Endothelial cell (in vitro differentiated cells): ENCODE measurements around the gene ZNF536. TPM values are rescaled to one million over a fixed set of nuclear protein-coding genes. Genes with fewer than 3 reads are reported as not detected.
"Not testable (repeated sequence)": the region's sequence is repeated elsewhere in the genome, so short reads cannot be mapped to it uniquely, and the experiment has no call there.

ENCODE experiments used
- DNase-seq: peaks from one replicate; pipeline ENCODE4 v3.0.0; 2021; ENCODE audit warnings: low spot score
- H3K27ac Mint-ChIP-seq: one replicate; pipeline ENCODE4 v1.8.0; 2021; ENCODE audit warnings: mixed read lengths, inconsistent platforms; ENCODE audit not compliant: unreplicated experiment
- H3K27me3 Mint-ChIP-seq: one replicate; pipeline ENCODE4 v1.8.0; 2021; ENCODE audit warnings: mild to moderate bottlenecking, moderate library complexity, mixed read lengths, inconsistent platforms; ENCODE audit not compliant: unreplicated experiment
- H3K36me3 Mint-ChIP-seq: one replicate; pipeline ENCODE4 v1.8.0; 2021; ENCODE audit warnings: mild to moderate bottlenecking, low read depth, mixed read lengths, inconsistent platforms; ENCODE audit not compliant: unreplicated experiment
- H3K4me1 Mint-ChIP-seq: one replicate; pipeline ENCODE4 v1.8.0; 2021; ENCODE audit warnings: mild to moderate bottlenecking, mixed read lengths, inconsistent platforms; ENCODE audit not compliant: unreplicated experiment
- H3K4me3 Mint-ChIP-seq: one replicate; pipeline ENCODE4 v1.8.0; 2021; ENCODE audit warnings: mild to moderate bottlenecking, mixed read lengths, inconsistent platforms; ENCODE audit not compliant: unreplicated experiment
- H3K9me3 Mint-ChIP-seq: one replicate; pipeline ENCODE4 v1.8.0; 2021; ENCODE audit warnings: mixed read lengths, inconsistent platforms; ENCODE audit not compliant: unreplicated experiment
- total RNA-seq: library from RNA; stranded (reverse); fragmentation: NEBNext Ultra II Directional; extraction: Animal tissue kit (Norgen Biotek cat#: 25700); gene quantifications from one replicate; pipeline ENCODE4 v1.2.1, GENCODE V29; 2021; ENCODE audit not compliant: unreplicated experiment
- TF ChIP-seq, protein P1 (sequence below): fragments of 200-600 bp; sonication (generic); IDR thresholded peaks from one replicate; pipeline ENCODE4 v1.5.0; 2021; ENCODE audit warnings: antibody characterized with exemption; ENCODE audit not compliant: unreplicated experiment

ZNF536 gene
- total RNA-seq, 1 donor from 2014 or later: 0.33 TPM

DNA sequence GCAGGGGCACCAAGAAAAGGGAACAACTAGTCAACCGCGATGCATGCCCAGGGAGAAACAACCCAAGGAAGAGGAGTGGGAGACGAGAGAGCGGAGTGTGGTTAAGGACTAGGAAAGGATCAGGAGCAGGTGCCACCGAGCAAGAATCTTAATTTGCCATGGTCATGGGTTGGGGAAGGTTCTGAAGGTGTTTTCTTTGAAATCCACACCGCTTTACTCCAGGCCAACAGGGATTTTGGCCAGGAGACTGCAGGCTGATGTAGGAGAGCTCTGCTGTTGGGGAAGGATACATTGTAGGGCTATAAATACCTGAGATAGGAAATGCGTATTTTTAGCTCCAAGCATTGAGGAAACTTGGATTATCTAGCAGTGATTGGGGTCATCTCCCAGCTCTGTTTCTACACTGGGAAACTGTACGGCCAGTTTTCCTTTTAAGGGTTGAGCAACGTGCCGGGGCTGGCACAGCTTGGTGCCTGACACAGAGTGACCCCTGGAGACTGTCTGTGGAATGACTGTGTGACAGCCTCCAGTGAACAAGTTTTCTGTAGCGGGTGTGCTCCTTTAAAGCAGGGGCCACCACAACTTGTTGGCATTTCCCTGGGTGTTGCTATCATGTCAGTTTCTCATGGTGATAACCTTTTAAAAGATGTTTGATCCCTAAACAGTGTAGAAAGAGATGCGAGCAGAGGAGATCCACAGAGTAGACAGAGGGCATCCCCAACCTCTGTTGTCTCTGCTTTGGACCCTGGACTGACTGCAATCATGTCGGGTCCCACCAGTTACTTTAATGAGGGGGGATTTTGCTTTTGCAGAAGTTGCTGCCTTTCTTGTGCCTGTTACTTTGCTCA is 34.3 kb downstream of the ZNF536 start:
- Mint-ChIP-seq H3K9me3 (no peaks in the 10 kb centered on the region), H3K36me3 (no peaks in the 10 kb centered on the region), H3K4me1 (peaks cover 4% of the 10 kb centered on the region), H3K27me3 (peaks cover 7% of the 10 kb centered on the region), H3K27ac (no peak overlapping the region), H3K4me3 (no peak overlapping the region)
- DNase-seq: peak; percentile 67
- TF ChIP-seq, protein P1, sequence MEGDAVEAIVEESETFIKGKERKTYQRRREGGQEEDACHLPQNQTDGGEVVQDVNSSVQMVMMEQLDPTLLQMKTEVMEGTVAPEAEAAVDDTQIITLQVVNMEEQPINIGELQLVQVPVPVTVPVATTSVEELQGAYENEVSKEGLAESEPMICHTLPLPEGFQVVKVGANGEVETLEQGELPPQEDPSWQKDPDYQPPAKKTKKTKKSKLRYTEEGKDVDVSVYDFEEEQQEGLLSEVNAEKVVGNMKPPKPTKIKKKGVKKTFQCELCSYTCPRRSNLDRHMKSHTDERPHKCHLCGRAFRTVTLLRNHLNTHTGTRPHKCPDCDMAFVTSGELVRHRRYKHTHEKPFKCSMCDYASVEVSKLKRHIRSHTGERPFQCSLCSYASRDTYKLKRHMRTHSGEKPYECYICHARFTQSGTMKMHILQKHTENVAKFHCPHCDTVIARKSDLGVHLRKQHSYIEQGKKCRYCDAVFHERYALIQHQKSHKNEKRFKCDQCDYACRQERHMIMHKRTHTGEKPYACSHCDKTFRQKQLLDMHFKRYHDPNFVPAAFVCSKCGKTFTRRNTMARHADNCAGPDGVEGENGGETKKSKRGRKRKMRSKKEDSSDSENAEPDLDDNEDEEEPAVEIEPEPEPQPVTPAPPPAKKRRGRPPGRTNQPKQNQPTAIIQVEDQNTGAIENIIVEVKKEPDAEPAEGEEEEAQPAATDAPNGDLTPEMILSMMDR: peak; percentile 28

DNA sequence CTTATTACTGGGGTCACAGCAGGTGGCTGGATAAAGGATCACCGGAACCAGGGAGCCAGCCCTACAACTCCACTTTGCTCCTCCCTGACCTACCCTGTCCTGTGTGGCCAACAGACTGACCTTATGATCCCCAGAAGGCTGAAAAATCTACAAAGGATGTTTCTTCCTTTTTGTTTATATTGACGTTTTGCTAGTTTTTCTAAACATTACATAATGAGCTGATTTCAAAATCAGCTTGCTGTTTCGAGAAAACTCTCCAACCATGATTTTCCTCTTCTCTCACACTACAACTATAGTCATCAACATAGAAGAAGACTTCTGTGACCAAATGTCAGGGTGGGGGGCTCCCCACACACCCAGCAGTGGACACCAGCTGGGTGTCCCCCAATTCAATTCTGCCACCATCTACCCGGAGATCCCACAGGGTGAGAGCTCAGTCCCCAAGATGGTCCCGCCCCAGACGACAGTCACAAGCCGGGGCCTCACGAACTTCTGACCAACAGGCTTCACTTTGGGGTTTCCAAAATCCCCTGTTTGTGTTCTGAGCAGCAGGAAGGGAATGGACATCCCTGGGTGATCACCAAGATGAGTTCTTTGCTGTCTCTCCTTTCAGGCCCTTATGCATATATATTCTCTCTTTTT is 35.0 kb downstream of the ZNF536 start:
- TF ChIP-seq, protein P1: no peak
- no peaks in the 10 kb centered on the region for H3K36me3 Mint-ChIP-seq
- DNase-seq: no peak
- peaks cover 4% of the 10 kb centered on the region for H3K4me1 Mint-ChIP-seq
- peaks cover 7% of the 10 kb centered on the region for H3K27me3 Mint-ChIP-seq
- no peak overlapping the region for H3K27ac Mint-ChIP-seq
- H3K9me3 Mint-ChIP-seq: no peaks in the 10 kb centered on the region
- no peak overlapping the region for H3K4me3 Mint-ChIP-seq

DNA sequence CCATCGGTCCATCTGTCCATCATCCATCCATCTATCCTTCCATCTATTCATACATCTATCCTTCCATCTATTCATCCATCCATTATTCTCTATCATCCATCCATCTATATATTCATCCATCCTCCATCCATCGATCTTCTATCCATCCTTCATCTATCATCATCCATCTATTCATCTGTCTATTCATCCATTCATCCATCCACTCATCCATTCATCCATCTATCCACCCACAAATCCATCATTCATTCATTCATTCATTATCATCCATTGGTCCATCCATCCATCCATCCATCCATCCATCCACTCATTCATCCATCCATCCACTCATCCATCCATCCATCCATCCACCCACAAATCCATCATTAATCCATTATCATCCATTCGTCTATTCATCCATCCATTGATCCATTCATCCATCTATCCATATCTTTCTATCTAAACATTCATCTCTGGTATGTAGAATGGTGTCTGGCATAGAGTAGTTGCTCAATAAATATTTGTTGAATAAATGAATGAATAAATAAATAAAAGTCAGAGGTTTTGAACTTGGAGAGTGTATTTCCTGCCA is 36.6 kb downstream of the ZNF536 start:
- Mint-ChIP-seq H3K27ac (no peak overlapping the region), H3K36me3 (no peaks in the 10 kb centered on the region), H3K27me3 (peaks cover 8% of the 10 kb centered on the region), H3K4me3 (no peak overlapping the region), H3K4me1 (peaks cover 4% of the 10 kb centered on the region), H3K9me3 (no peaks in the 10 kb centered on the region)
- DNase-seq: no peak
- TF ChIP-seq, protein P1: no peak

DNA sequence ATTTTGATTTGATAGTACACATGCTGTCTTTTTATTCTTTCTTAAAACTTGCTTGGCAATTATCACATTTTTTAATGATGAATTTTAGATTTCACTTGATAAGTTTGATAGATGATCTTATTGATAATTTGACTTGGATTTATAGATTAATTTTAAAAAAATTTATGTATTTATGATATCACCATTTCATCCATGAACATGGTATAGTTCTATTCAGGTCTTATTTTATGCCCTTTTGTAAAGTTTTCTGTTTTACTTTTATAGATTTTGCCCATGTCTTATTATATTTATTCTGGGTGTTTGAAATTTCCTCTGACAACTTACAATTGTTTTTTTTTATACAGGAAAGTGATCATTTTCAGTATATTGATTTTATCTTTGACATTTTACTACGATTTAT is 39.5 kb downstream of the ZNF536 start:
- H3K9me3 Mint-ChIP-seq: no peaks in the 10 kb centered on the region
- TF ChIP-seq, protein P1: no peak
- H3K4me1 Mint-ChIP-seq: no peaks in the 10 kb centered on the region
- no peak for DNase-seq
- no peaks in the 10 kb centered on the region for H3K36me3 Mint-ChIP-seq
- no peak overlapping the region for H3K27ac Mint-ChIP-seq
- H3K4me3 Mint-ChIP-seq: no peak overlapping the region
- peaks cover 1% of the 10 kb centered on the region for H3K27me3 Mint-ChIP-seq

DNA sequence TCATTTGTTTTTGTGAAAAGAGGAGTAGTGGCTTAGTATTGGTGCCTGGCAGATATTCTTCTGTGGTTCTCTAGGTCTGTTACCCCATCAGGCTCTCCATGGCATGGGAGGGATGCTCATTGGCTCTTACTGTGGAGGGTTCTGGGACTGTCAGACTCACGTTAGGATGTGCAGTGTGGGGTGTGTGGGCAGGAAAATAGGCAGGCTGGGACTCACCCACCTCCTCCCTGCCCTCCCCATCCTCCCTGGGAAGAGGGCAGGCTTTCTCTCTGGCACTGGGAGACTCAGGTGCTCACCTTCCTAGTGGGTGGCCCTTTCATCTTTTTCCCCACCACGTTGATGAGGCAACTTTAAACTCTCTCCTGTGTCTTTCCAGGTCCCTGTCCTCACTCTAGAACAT is 44.2 kb downstream of the ZNF536 start:
- Mint-ChIP-seq H3K4me3 (no peak overlapping the region), H3K27ac (no peak overlapping the region), H3K36me3 (no peaks in the 10 kb centered on the region), H3K27me3 (peaks cover 1% of the 10 kb centered on the region), H3K9me3 (no peaks in the 10 kb centered on the region), H3K4me1 (no peaks in the 10 kb centered on the region)
- DNase-seq: no peak
- TF ChIP-seq, protein P1: no peak

DNA sequence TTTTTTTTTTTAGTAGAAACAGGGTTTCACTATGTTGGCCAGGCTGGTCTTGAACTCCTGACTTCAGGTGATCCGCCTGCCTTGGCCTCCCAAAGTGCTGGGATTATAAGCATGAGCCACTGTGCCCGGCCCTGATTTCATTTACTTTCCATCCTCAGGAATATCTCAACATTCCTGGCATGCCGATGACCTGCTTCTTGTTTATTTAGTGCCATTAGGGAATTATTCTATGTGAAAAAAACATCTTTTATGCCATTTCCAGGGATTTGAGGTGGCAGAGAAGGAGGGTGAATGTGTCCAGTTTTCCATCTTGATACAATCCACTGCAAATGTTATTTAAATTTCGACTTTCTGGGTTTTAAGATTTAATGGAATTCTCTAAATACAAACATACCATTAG is 45.0 kb downstream of the ZNF536 start:
- not testable (repeated sequence) for DNase-seq, H3K4me1 Mint-ChIP-seq, H3K4me3 Mint-ChIP-seq, H3K9me3 Mint-ChIP-seq, H3K27ac Mint-ChIP-seq, H3K27me3 Mint-ChIP-seq, H3K36me3 Mint-ChIP-seq
